ENCODE results near the gene HDAC10. TPM values are rescaled to one million over a fixed set of nuclear protein-coding genes. Genes with fewer than 3 reads are reported as not detected.
A peak's percentile ranks its signal among the peaks of the same experiment; 100 is the strongest.

Gene HDAC10
- total and polyA plus RNA-seq, 2 donors, result 20.0 to 32.4 TPM

DNA sequence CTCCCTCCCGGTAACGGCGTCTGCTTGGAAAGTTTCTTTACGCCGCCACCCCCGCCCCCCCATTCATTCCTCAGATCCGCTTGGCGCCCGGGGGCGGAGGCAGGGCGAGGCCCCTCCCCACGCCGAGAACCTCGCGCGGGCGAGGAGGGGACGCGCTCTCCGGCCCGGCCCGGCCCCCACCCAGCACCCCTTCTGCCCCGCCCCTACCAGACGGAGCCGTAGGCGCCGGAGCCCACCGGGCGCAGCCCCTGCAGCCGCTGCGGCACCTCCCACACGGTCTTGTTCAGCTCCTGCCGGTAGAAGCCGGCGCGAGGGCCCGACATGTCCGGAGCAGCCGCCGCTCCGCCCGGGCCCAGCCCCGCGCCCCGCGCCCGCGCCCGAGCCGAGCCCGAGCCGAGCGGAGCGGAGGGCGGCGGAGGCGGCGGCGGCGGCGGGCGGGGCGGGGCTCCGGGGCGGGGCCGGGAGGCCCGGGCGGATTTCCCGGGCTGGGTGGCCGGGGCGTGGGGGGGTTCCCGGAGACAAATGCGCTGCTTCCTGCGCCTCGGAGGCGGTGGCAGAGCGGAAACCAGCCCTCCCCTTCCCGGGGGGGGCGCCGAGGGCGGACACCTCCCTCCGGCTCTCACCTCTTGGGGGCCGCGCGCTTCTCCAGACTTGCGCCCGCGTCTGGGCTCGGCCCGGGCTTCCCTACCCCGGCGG, 19.1 kb upstream of the HDAC10 start, which contains the start of gene MAPK11:
TSS of gene MAPK11 (minus strand) at position 411 of the 696 bp plus-strand sequence. CDS start at position 323, 88 bp downstream.
- H3K36me3 ChIP-seq (ENCODE audit: insufficient read depth), result no peaks in the 10 kb centered on the region
- under 1% methylated on average over 90 of the region's 92 CpGs for WGBS
- H3K4me3 ChIP-seq (ENCODE audit: low read depth, low read length), result peak within 1 kb of the TSS; percentile 44
- H3K27ac ChIP-seq (ENCODE audit: low read depth), result no peak within 1 kb of the TSS
- no peak for DNase-seq (ENCODE audit: extremely low spot score)
- H3K4me1 ChIP-seq (ENCODE audit: insufficient read depth), result no peaks in the 10 kb centered on the region

DNA sequence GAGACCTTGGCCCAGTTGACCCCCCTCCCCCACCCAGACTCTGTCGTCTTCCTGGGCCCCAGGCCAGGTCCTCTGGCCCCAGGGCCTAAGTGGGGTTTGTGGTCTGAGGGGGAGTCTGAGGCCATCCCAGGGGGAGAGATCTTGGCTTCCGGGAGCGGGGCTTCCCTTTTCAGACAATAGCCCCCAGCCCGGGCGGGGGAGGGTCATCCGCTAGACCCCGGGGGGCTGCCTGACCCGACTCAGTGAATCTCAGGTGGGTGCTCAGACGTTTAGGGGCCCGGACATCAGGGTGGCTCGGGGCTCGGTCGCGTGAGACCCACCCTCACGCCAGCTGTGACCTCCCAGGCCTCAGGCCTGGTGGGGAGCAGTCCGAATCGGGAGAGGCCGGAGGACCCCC, 18.5 kb upstream of the HDAC10 start:
- 15% methylated on average over 18 of the region's 18 CpGs for WGBS
- H3K4me1 ChIP-seq (ENCODE audit: insufficient read depth), result no peaks in the 10 kb centered on the region
- H3K4me3 ChIP-seq (ENCODE audit: low read depth, low read length), result peak overlapping the region; percentile 44
- DNase-seq (ENCODE audit: extremely low spot score), result no peak
- H3K27ac ChIP-seq (ENCODE audit: low read depth), result no peak overlapping the region
- no peaks in the 10 kb centered on the region for H3K36me3 ChIP-seq (ENCODE audit: insufficient read depth)

DNA sequence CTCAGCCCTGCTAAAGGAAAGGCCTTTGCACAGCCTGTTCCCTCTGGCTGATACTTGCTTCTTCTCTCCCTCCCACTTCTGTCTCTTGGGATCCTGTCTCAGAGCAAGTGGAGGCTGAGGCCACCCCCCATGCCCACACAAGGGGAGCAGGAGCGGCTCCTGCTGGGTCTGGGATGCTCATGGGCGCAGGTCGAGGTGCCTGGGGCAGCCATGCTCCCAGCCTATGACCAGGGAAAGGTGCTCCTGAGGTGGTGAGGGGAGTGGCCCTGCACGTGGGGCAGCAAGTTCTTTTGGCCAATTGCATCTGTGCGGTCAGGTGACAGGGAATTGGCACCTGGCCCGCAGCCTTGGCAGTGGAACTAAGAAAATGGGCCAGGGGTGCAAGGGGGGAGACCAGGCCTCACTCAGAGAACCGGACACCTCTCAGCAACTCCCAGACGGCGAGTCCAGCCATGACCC, 17.6 kb upstream of the HDAC10 start:
- DNase-seq (ENCODE audit: extremely low spot score), result no peak
- no peak overlapping the region for H3K27ac ChIP-seq (ENCODE audit: low read depth)
- no peak overlapping the region for H3K4me3 ChIP-seq (ENCODE audit: low read depth, low read length)
- no peaks in the 10 kb centered on the region for H3K4me1 ChIP-seq (ENCODE audit: insufficient read depth)
- no peaks in the 10 kb centered on the region for H3K36me3 ChIP-seq (ENCODE audit: insufficient read depth)
- 48% methylated on average over 9 of the region's 9 CpGs for WGBS

DNA sequence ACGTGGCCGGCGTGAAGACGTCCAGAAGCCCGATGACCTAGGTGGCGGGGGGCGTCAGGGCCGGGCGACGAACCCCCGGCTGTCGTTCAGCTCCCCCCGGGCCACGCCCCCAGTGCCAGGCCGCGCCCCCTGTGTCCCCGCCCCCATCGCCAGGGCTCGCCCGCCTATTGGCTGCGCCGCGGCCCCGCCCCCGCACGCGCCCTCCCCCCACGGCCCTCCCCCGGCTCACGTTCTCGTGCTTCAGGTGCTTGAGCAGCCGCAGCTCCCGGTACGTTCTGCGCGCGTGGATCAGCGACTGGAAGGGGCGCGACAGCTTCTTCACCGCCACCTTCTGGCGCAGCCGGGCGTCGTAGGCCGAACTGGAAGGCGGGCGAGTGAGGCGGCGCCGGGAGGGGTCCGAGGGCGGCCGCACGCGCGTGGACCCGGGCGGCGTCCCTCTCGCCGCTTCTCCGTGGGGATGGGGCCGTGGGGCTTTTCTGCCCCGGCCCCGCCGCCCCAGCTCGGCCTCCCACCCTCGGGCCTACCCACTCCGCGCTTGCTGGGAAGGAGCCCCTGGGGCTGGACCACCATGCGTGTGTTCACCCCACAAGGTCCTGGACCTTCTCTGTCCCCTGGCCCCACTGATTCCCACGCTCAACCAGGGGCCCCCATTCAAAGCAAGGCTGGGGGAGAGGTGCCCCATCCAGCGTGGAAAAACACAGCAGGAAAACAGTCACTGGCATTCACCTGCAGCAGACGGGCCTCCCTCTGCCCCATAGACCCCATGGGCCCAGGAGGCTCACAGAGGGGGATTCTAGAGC, 16.7 kb upstream of the HDAC10 start:
- DNase-seq (ENCODE audit: extremely low spot score), result no peak
- H3K27ac ChIP-seq (ENCODE audit: low read depth), result no peak overlapping the region
- H3K4me3 ChIP-seq (ENCODE audit: low read depth, low read length), result peak overlapping the region; percentile 23
- no peaks in the 10 kb centered on the region for H3K4me1 ChIP-seq (ENCODE audit: insufficient read depth)
- H3K36me3 ChIP-seq (ENCODE audit: insufficient read depth), result no peaks in the 10 kb centered on the region
- 12% methylated on average over 75 of the region's 75 CpGs for WGBS

DNA sequence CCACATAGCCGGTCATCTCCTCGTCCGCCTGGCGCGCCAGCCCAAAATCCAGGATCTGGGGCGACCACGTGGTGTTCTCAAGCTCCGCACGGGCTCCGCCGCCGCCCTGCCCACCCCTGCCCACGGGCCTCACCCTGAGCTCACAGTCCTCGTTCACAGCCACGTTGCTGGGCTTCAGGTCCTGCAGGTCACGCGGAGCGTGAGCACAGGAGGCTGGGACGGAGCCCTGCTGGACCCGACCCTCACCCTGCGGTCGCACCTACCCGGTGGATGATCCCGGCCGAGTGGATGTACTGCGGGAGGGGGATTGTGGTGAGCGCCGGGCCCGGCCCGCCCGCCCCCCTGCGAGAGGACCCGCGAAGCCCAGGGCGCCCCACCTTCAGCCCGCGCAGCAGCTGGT, 15.9 kb upstream of the HDAC10 start:
- no peak for DNase-seq (ENCODE audit: extremely low spot score)
- WGBS, result 58% methylated on average over 37 of the region's 37 CpGs
- Histone ChIP-seq H3K36me3 (ENCODE audit: insufficient read depth) (no peaks in the 10 kb centered on the region), H3K4me3 (ENCODE audit: low read depth, low read length) (peak overlapping the region; percentile 23), H3K27ac (ENCODE audit: low read depth) (no peak overlapping the region), H3K4me1 (ENCODE audit: insufficient read depth) (no peaks in the 10 kb centered on the region)

DNA sequence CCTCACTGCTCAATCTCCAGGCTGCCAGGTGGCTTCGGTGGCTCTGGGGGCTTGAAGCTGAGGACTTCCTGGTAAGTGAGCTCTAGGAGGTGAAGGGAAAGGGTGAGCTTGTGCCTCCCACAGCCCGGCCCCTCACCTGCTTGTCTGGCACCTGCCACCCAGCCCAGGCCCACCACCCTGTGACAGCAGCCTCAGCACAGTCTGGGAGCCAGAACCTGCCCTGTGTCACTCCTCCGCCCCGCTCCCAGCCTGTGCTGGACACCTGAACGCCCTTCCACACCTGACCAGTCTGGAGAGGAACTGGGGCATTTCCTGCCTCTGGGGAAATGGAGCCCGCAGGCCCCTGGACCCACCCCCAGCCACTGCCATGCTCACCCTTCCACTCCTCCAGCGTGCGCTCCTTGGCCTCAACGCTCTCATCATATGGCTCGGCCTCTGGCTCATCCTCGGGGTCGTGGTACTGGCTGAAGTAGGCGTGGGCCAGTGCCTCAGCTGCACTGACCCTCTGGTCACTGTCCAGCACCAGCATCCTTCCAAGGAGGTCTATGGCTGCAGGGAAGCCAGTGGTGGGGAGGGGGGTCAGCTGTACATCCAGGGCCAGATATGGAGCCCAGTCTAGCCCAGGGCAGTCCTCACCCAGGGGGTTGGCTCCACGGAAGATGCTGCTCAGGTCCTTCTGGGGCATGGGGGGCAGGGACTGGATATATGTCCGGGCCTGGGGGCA, 14.0 kb upstream of the HDAC10 start:
- Histone ChIP-seq H3K36me3 (ENCODE audit: insufficient read depth) (no peaks in the 10 kb centered on the region), H3K4me3 (ENCODE audit: low read depth, low read length) (no peak overlapping the region), H3K4me1 (ENCODE audit: insufficient read depth) (peaks cover 3% of the 10 kb centered on the region), H3K27ac (ENCODE audit: low read depth) (no peak overlapping the region)
- no peak for DNase-seq (ENCODE audit: extremely low spot score)
- 89% methylated on average over 15 of the region's 15 CpGs for WGBS

DNA sequence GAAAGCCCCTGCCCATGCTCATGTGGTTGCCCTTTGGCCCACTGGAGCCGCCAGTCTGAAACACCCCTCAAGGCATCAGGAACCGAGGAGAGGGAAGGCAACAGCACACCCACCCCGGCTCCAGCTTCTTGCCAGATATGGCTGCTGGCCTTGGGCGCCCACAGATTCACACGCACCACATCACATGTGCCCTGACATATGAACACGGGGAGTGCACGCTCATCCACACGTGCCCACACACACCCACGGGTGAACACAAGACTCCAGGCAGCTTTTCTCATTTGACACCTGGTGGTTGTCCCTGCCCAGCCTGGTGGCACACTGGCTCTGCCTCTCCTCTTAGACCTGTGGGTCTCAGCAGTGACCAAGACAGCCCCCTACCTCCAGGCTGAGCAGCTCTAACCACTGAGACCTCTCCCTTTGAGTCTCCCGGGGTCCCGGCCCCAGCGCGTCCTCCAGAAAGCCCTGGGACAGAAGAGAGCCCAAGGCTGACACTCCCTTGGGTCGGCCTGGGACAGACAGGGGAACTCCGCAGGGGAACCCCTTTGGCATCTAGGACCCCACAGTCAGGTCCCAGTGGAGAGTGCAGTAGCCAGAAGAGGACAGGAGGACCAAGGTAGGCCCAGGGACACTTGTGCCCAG, 13.2 kb upstream of the HDAC10 start:
- 88% methylated on average over 15 of the region's 15 CpGs for WGBS
- H3K4me1 ChIP-seq (ENCODE audit: insufficient read depth), result peaks cover 3% of the 10 kb centered on the region

DNA sequence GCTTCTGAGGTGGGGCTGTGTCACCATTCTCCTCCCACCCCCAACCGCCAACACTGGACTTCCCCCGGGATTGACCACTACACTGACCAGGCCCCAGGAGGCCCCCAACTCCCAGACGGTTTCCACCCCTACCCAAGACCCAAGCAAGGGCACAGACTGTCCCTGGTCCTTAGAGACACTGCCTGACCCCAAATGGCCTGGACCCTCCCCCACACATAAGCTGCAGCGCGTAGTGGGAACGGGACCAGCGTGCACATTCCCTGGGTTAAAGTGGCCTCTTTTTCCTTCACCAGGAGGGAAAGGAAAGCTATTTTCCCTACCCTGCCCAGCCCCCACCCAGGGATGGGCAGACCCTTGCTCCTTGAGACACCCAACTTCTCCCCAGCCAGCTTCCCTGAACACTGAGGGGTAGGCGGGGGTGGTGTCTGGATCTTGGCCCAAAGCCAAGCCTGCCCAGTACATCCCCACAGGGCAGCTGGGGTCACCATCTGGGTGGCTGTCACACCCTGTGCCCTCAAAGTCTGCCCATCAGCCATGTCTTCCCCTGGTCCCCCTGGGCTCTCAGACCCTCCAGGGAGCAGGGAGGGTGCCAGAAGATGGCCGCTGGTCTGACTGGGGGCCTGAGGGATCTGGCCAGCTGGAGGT, 12.0 kb upstream of the HDAC10 start:
- Histone ChIP-seq H3K4me3 (ENCODE audit: low read depth, low read length) (no peak overlapping the region), H3K27ac (ENCODE audit: low read depth) (no peak overlapping the region), H3K4me1 (ENCODE audit: insufficient read depth) (peaks cover 3% of the 10 kb centered on the region), H3K36me3 (ENCODE audit: insufficient read depth) (no peaks in the 10 kb centered on the region)
- 70% methylated on average over 9 of the region's 9 CpGs for WGBS
- no peak for DNase-seq (ENCODE audit: extremely low spot score)

More for the DNA sequence above, 13.2 kb upstream of the HDAC10 start:
- Histone ChIP-seq H3K36me3 (ENCODE audit: insufficient read depth) (no peaks in the 10 kb centered on the region), H3K4me3 (ENCODE audit: low read depth, low read length) (no peak overlapping the region), H3K27ac (ENCODE audit: low read depth) (no peak overlapping the region)
- no peak for DNase-seq (ENCODE audit: extremely low spot score)

DNA sequence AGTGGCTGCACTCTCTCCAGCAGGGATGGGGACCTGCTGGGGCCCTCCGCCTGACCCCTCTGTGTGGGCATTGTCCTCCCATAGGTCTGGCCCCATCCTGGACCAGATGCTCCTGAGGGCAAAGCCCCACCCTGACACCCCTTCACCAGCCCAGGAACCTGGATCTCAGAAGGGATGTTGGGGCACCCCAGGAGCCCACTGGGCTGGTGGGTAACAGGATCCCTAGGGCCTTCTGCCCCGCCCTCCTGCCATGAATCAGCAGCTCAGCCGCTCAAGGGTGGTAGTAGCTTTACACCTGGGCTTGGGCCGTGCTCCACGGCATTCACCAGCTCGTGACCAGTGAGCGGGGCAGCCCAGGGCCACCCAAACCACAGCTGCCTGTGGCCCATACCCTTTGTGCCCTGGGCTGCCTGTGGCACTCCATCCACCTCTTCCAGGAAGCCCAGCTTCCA, 11.4 kb upstream of the HDAC10 start:
- peaks cover 3% of the 10 kb centered on the region for H3K4me1 ChIP-seq (ENCODE audit: insufficient read depth)
- H3K4me3 ChIP-seq (ENCODE audit: low read depth, low read length), result no peak overlapping the region
- H3K36me3 ChIP-seq (ENCODE audit: insufficient read depth), result no peaks in the 10 kb centered on the region
- no peak overlapping the region for H3K27ac ChIP-seq (ENCODE audit: low read depth)
- 75% methylated on average over 7 of the region's 7 CpGs for WGBS
- DNase-seq (ENCODE audit: extremely low spot score), result no peak

DNA sequence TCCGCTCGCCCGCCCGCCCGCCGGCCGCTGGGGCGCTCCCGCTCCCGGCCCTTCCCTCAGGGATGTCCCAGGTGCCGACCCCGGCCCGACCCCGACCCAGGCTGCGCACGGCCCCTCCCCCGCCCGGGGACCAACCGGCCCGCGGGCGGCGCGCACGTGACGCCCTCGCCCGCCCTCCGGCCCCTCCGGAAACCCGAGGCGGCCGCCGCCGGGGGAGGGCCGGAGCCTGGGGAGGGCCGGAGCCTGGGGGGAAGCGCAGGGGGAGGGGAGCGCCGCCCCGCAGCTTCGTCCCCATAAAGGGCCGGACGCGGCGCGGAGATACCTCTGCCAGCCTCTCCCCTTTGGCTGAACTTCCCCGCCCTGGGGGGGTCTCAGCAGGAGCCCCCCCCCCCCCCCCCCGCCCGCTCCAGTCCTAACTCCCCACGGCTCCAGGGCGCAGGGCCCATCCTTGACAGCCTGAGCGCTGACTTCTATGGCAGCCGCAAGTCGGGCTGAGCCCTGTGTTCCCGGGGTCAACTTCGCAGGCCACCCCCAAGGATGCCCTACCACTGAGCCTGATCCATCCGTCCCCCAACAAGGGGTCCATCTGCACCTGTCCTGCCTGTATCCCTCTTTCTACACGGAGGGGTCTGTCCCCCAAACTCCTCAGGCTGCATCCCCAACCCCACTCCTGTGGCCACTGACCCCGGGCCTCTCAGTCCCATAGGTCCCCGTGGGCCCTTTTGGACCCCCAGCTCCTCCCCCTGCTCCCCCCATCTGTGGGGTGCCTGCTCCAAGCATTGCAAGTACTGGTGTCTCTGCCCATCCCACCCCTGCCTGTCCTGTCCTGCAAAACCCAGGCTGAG, 10.8 kb upstream of the HDAC10 start, which contains the start of gene MAPK12:
TSS of gene MAPK12 (minus strand) at position 69 of the 845 bp plus-strand sequence. CDS start 174 bp downstream, outside the sequence.
- Histone ChIP-seq H3K27ac (ENCODE audit: low read depth) (no peak within 1 kb of the TSS), H3K36me3 (ENCODE audit: insufficient read depth) (no peaks in the 10 kb centered on the region), H3K4me1 (ENCODE audit: insufficient read depth) (peaks cover 3% of the 10 kb centered on the region), H3K4me3 (ENCODE audit: low read depth, low read length) (peak within 1 kb of the TSS; percentile 57)
- no peak for DNase-seq (ENCODE audit: extremely low spot score)
- 3% methylated on average over 60 of the region's 61 CpGs for WGBS

DNA sequence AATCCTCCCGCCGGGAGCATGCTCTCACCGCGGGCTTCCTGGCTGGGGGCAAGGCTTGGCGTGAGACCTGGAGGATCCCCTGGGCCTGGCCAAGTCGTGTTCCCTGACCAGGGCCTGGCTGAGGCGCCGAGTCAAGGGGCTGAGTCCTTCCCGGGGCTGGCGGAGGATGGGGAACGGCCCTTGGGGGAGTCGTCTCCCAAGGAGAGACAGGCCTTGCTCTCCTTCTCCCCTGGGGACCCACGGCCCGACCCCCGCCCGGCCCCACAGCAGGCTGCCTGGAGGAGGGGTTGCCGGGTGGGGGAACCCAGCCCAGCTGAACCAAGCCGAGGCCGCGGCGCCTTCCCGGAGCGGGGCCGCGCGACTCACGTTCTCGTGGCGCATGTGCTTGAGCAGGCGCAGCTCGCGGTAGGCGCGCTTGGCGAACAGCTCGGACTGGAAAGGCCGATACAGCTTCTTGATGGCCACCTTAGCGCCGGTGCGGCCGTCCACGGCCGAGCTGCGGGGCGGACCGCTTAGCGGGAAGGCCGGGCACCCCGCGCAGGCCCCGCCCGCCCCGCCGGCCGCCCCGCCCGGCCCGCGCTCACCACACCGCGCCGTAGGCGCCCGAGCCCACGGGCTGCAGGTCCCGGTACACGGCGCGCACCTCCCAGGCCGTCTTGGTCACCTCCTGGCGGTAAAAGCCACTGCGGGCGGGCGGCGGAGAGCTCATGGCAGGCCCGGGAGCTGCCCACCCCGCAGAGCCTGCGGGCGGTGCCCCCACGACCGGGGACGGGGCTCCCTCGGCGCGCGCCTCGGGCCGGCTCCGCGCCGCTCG, 9.9 kb upstream of the HDAC10 start:
- no peak for DNase-seq (ENCODE audit: extremely low spot score)
- under 1% methylated on average over 92 of the region's 92 CpGs for WGBS
- Histone ChIP-seq H3K4me3 (ENCODE audit: low read depth, low read length) (peak overlapping the region; percentile 57), H3K36me3 (ENCODE audit: insufficient read depth) (no peaks in the 10 kb centered on the region), H3K27ac (ENCODE audit: low read depth) (no peak overlapping the region), H3K4me1 (ENCODE audit: insufficient read depth) (peaks cover 3% of the 10 kb centered on the region)

Measured in urinary bladder (tissue), 4 donors.